CD4-positive, CD25-positive, alpha-beta regulatory T cell (primary cell): ENCODE data around the gene ADAM8. TPM values are rescaled to one million over a fixed set of nuclear protein-coding genes. Genes with fewer than 3 reads are reported as not detected.
A peak's percentile ranks its signal among the peaks of the same experiment; 100 is the strongest.

Source experiments
- ATAC-seq, 2 donors: fragments of 150-1000 bp; cut with Tn5 transposase; one replicate each; pipeline ENCODE4 v1.10.0; 2021; ENCODE audit warnings: low read depth in 2 of 2, moderate number of reproducible peaks in 2 of 2, moderate library complexity in 1 of 2
- DNase-seq, 3 donors: peaks; one replicate each; pipeline versions ENCODE4 v3.0.0 to v3.0.0-alpha.2; 2012 to 2022; ENCODE audit warnings: mixed read lengths in 1 of 3
- H3K27ac ChIP-seq: one replicate; pipeline ENCODE4 v1.7.0; 2013; ENCODE audit warnings: mild to moderate bottlenecking, low read length; ENCODE audit not compliant: insufficient read depth, poor library complexity, severe bottlenecking
- H3K27me3 ChIP-seq: one replicate; pipeline ENCODE4 v1.7.0; 2013; ENCODE audit warnings: low read length; ENCODE audit not compliant: control insufficient read depth, insufficient read depth
- H3K36me3 ChIP-seq: one replicate; pipeline ENCODE4 v1.7.0; 2013; ENCODE audit warnings: mild to moderate bottlenecking, low read length, moderate library complexity; ENCODE audit not compliant: control insufficient read depth, insufficient read depth
- H3K4me1 ChIP-seq: 2 replicates; pipeline ENCODE4 v1.7.0; 2013; ENCODE audit warnings: mild to moderate bottlenecking, low read length; ENCODE audit not compliant: insufficient read depth, control insufficient read depth, poor library complexity, severe bottlenecking
- H3K4me3 ChIP-seq: one replicate; pipeline ENCODE4 v1.7.0; 2013; ENCODE audit warnings: low read depth, mild to moderate bottlenecking, low read length, moderate library complexity
- H3K9me3 ChIP-seq, 2 experiments: 1 replicate in 1 of 2; 2 replicates in 1 of 2; pipeline ENCODE4 v1.7.0; 2013; ENCODE audit warnings: low read length in 2 of 2, mild to moderate bottlenecking in 1 of 2, moderate library complexity in 1 of 2; ENCODE audit not compliant: control insufficient read depth in 2 of 2
- H3K27ac Mint-ChIP-seq, 3 donors: one replicate each; pipeline ENCODE4 v1.8.0; 2020 to 2022; ENCODE audit warnings: mild to moderate bottlenecking in 3 of 3, mixed read lengths in 3 of 3, moderate library complexity in 2 of 3
- H3K27me3 Mint-ChIP-seq: one replicate; pipeline ENCODE4 v1.8.0; 2022; ENCODE audit warnings: mild to moderate bottlenecking, mixed read lengths
- H3K36me3 Mint-ChIP-seq: one replicate; pipeline ENCODE4 v1.8.0; 2020; ENCODE audit warnings: mixed read lengths
- H3K4me1 Mint-ChIP-seq, 4 donors: one replicate each; pipeline ENCODE4 v1.8.0; 2020 to 2022; ENCODE audit warnings: mixed read lengths in 4 of 4, mild to moderate bottlenecking in 1 of 4
- H3K4me3 Mint-ChIP-seq, 4 donors: one replicate each; pipeline ENCODE4 v1.8.0; 2020 to 2022; ENCODE audit warnings: mild to moderate bottlenecking in 4 of 4, mixed read lengths in 4 of 4, moderate library complexity in 3 of 4
- H3K9me3 Mint-ChIP-seq, 7 donors: one replicate each; pipeline ENCODE4 v1.8.0; 2020 to 2022; ENCODE audit warnings: mixed read lengths in 7 of 7, mild to moderate bottlenecking in 3 of 7, moderate library complexity in 2 of 7
- polyA plus RNA-seq, 4 donors: library from polyadenylated mRNA; unstranded; fragments of 300-500 nt; fragmentation: Illumina TruSeq; gene quantifications; one replicate each; pipeline ENCODE4 v1.2.3, GENCODE V29; 2021
- total RNA-seq: library from RNA; stranded (reverse); gene quantifications from one replicate; pipeline ENCODE4 v1.2.3, GENCODE V29; 2022

The ADAM8 gene
- total and polyA plus RNA-seq, 5 donors from 2014 or later: 33.4 to 148 (median 54.3) TPM

- Histone ChIP-seq H3K36me3 (no peaks in the 10 kb centered on the region), H3K4me3 (no peak overlapping the region), H3K4me1 (peaks cover 72% of the 10 kb centered on the region), H3K27ac (peak overlapping the region; percentile 80), H3K9me3 (no peaks in the 10 kb centered on the region), H3K27me3 (no peaks in the 10 kb centered on the region)
- DNase-seq (no peak), ATAC-seq (no peak)
- peak overlapping the region in 2 of 3 donors; percentile 32 to 74 for H3K27ac Mint-ChIP-seq
- H3K27me3 Mint-ChIP-seq: no peaks in the 10 kb centered on the region
- peak overlapping the region in 3 of 4 donors; percentile 81 to 85 (median 82) for H3K4me3 Mint-ChIP-seq
- no peaks in the 10 kb centered on the region for H3K36me3 Mint-ChIP-seq
- H3K4me1 Mint-ChIP-seq: peaks cover 0 to 70% (median 29%) of the 10 kb centered on the region in 4 donors
- no peaks in the 10 kb centered on the region for H3K9me3 Mint-ChIP-seq
Measured at GRCh38 chr10:133262696-133263095, 14.0 kb downstream of the ADAM8 start.

- no peaks in the 10 kb centered on the region for H3K27me3 Mint-ChIP-seq
- no peaks in the 10 kb centered on the region for H3K27me3 ChIP-seq
- peak overlapping the region; percentile 74 to 85 (median 82) for H3K4me3 Mint-ChIP-seq
- peak overlapping the region; percentile 26 to 83 (median 32) for H3K27ac Mint-ChIP-seq
- H3K27ac ChIP-seq: peak overlapping the region; percentile 90
- DNase-seq (peak; percentile 76 to 81 (median 81)), ATAC-seq (peak; percentile 45 to 52)
- no peaks in the 10 kb centered on the region for H3K36me3 Mint-ChIP-seq
- peaks cover 80% of the 10 kb centered on the region for H3K4me1 ChIP-seq
- H3K9me3 ChIP-seq: no peaks in the 10 kb centered on the region
- peak overlapping the region; percentile 53 for H3K4me3 ChIP-seq
- no peaks in the 10 kb centered on the region for H3K36me3 ChIP-seq
- peaks cover 0 to 78% (median 29%) of the 10 kb centered on the region in 4 donors for H3K4me1 Mint-ChIP-seq
- no peaks in the 10 kb centered on the region for H3K9me3 Mint-ChIP-seq
Measured at GRCh38 chr10:133261726-133262325, 14.8 kb downstream of the ADAM8 start.

- peaks cover 0 to 78% (median 29%) of the 10 kb centered on the region in 4 donors for H3K4me1 Mint-ChIP-seq
- H3K9me3 ChIP-seq: no peaks in the 10 kb centered on the region
- no peaks in the 10 kb centered on the region for H3K9me3 Mint-ChIP-seq
- H3K27ac Mint-ChIP-seq: peak overlapping the region; percentile 14 to 95 (median 71)
- ATAC-seq (peak; percentile 33 to 40), DNase-seq (peak; percentile 58 to 67 (median 65))
- no peaks in the 10 kb centered on the region for H3K36me3 Mint-ChIP-seq
- H3K27me3 Mint-ChIP-seq: no peaks in the 10 kb centered on the region
- no peak overlapping the region for H3K4me3 ChIP-seq
- peak overlapping the region; percentile 90 for H3K27ac ChIP-seq
- peaks cover 80% of the 10 kb centered on the region for H3K4me1 ChIP-seq
- no peaks in the 10 kb centered on the region for H3K27me3 ChIP-seq
- no peaks in the 10 kb centered on the region for H3K36me3 ChIP-seq
- H3K4me3 Mint-ChIP-seq: peak overlapping the region; percentile 83 to 95 (median 85)
Measured at GRCh38 chr10:133260895-133261725, 15.6 kb downstream of the ADAM8 start.

GRCh38 chr10:133259602-133259989 lies 17.1 kb downstream of the ADAM8 start:
- no peaks in the 10 kb centered on the region for H3K9me3 ChIP-seq
- ATAC-seq (no peak), DNase-seq (no peak)
- no peaks in the 10 kb centered on the region for H3K36me3 ChIP-seq
- H3K4me3 ChIP-seq: peak overlapping the region; percentile 26
- H3K4me1 ChIP-seq: peaks cover 71% of the 10 kb centered on the region
- peak overlapping the region; percentile 75 for H3K27ac ChIP-seq
- Mint-ChIP-seq H3K27me3 (no peaks in the 10 kb centered on the region), H3K36me3 (no peaks in the 10 kb centered on the region), H3K9me3 (no peaks in the 10 kb centered on the region), H3K27ac (peak overlapping the region; percentile 95 to 99 (median 96)), H3K4me1 (peaks cover 0 to 68% (median 22%) of the 10 kb centered on the region in 4 donors), H3K4me3 (peak overlapping the region; percentile 83 to 92 (median 86))
- no peaks in the 10 kb centered on the region for H3K27me3 ChIP-seq

- peaks cover 65% of the 10 kb centered on the region for H3K4me1 ChIP-seq
- peak overlapping the region; percentile 26 for H3K4me3 ChIP-seq
- H3K4me1 Mint-ChIP-seq: peaks cover 0 to 63% (median 17%) of the 10 kb centered on the region in 4 donors
- peak; percentile 53 to 57 for ATAC-seq
- peak overlapping the region; percentile 95 to 99 (median 96) for H3K27ac Mint-ChIP-seq
- H3K36me3 ChIP-seq: no peaks in the 10 kb centered on the region
- no peaks in the 10 kb centered on the region for H3K27me3 Mint-ChIP-seq
- H3K9me3 Mint-ChIP-seq: no peaks in the 10 kb centered on the region
- DNase-seq: peak; percentile 47 to 84 (median 74)
- no peaks in the 10 kb centered on the region for H3K27me3 ChIP-seq
- no peaks in the 10 kb centered on the region for H3K36me3 Mint-ChIP-seq
- H3K4me3 Mint-ChIP-seq: peak overlapping the region; percentile 83 to 92 (median 86)
- no peaks in the 10 kb centered on the region for H3K9me3 ChIP-seq
- H3K27ac ChIP-seq: peak overlapping the region; percentile 75
Measured at GRCh38 chr10:133258818-133259601, 17.7 kb downstream of the ADAM8 start.

GRCh38 chr10:133258066-133258817 lies 18.4 kb downstream of the ADAM8 start:
- DNase-seq (peak in 2 of 3 donors; percentile 21 to 71), ATAC-seq (peak in 1 of 2 donors; percentile 10)
- no peaks in the 10 kb centered on the region for H3K27me3 ChIP-seq
- Mint-ChIP-seq H3K4me3 (peak overlapping the region in 2 of 4 donors; percentile 29 to 31), H3K27me3 (no peaks in the 10 kb centered on the region), H3K36me3 (no peaks in the 10 kb centered on the region), H3K27ac (peak overlapping the region in 2 of 3 donors; percentile 67 to 80), H3K9me3 (no peaks in the 10 kb centered on the region), H3K4me1 (peaks cover 0 to 56% (median 15%) of the 10 kb centered on the region in 4 donors)
- no peak overlapping the region for H3K4me3 ChIP-seq
- peak overlapping the region; percentile 75 for H3K27ac ChIP-seq
- no peaks in the 10 kb centered on the region for H3K36me3 ChIP-seq
- H3K4me1 ChIP-seq: peaks cover 57% of the 10 kb centered on the region
- no peaks in the 10 kb centered on the region for H3K9me3 ChIP-seq
